Neural cell (in vitro differentiated cells): ENCODE measurements around the gene NANOS1. TPM values are rescaled to one million over a fixed set of nuclear protein-coding genes. Genes with fewer than 3 reads are reported as not detected.

ENCODE experiments used
- H2AFZ ChIP-seq: fragments of 200-600, 300-800 bp; sonication (generic), shearing (Covaris generic); 2 replicates; pipeline ENCODE4 v1.6.0; 2014; ENCODE audit warnings: low read depth, mild to moderate bottlenecking, antibody characterized with exemption, low read length, moderate library complexity
- H3F3A ChIP-seq: fragments of 200-600 bp; shearing (Covaris generic); 2 replicates; pipeline ENCODE4 v1.6.1; 2016; ENCODE audit warnings: mild to moderate bottlenecking, moderate library complexity, mixed read lengths, antibody characterized with exemption, low read length; ENCODE audit not compliant: insufficient read depth, poor library complexity, severe bottlenecking
- H3K27ac ChIP-seq: fragments of 200-600, 300-800 bp; sonication (generic), shearing (Covaris generic); 2 replicates; pipeline ENCODE4 v1.5.1; 2014; ENCODE audit warnings: mild to moderate bottlenecking, low read length, moderate library complexity
- H3K27me3 ChIP-seq: fragments of 300-800, 200-600 bp; sonication (generic), shearing (Covaris generic); 2 replicates; pipeline ENCODE4 v1.6.0; 2014; ENCODE audit warnings: mild to moderate bottlenecking, low read depth, low read length, moderate library complexity; ENCODE audit not compliant: insufficient read depth
- H3K36me3 ChIP-seq: fragments of 300-800, 200-600 bp; sonication (generic), shearing (Covaris generic); 2 replicates; pipeline ENCODE4 v1.5.1; 2014; ENCODE audit warnings: mild to moderate bottlenecking, antibody characterized with exemption, low read length, moderate library complexity; ENCODE audit not compliant: insufficient read depth
- H3K4me2 ChIP-seq: fragments of 300-800, 200-600 bp; sonication (generic), shearing (Covaris generic); 2 replicates; pipeline ENCODE4 v1.6.0; 2014; ENCODE audit warnings: mild to moderate bottlenecking, low read length
- H3K4me3 ChIP-seq: fragments of 300-800, 200-600 bp; sonication (generic), shearing (Covaris generic); 2 replicates; pipeline ENCODE4 v1.5.1; 2014; ENCODE audit warnings: mild to moderate bottlenecking, low read length, moderate library complexity
- H3K79me2 ChIP-seq: fragments of 200-600 bp; shearing (Covaris generic); replicated peaks from 2 replicates; pipeline ENCODE4 v1.6.0; 2014; ENCODE audit warnings: mild to moderate bottlenecking, low read length, moderate library complexity; ENCODE audit not compliant: insufficient read depth
- H3K9ac ChIP-seq: fragments of 300-800, 200-600 bp; sonication (generic), shearing (Covaris generic); 2 replicates; pipeline ENCODE4 v1.6.1; 2016; ENCODE audit warnings: mild to moderate bottlenecking, low read length, mixed read lengths
- H3K9me2 ChIP-seq: fragments of 200-600 bp; shearing (Covaris generic); 2 replicates; pipeline ENCODE4 v1.6.1; 2016; ENCODE audit warnings: mild to moderate bottlenecking, low read length, mixed read lengths; ENCODE audit not compliant: insufficient read depth
- H3K9me3 ChIP-seq: fragments of 200-600, 300-800 bp; sonication (generic), shearing (Covaris generic); 2 replicates; pipeline ENCODE4 v1.6.1; 2016; ENCODE audit warnings: mild to moderate bottlenecking, mixed run types, low read length, moderate library complexity, mixed read lengths
- H4K20me1 ChIP-seq: fragments of 200-600 bp; shearing (Covaris generic); 2 replicates; pipeline ENCODE4 v1.6.1; 2016; ENCODE audit warnings: mild to moderate bottlenecking, mixed run types; ENCODE audit not compliant: insufficient read depth
- CTCF ChIP-seq: fragments of 450-650 bp; IDR thresholded peaks from 2 replicates; pipeline ENCODE4 v1.5.1; 2014; ENCODE audit warnings: antibody characterized with exemption, mild to moderate bottlenecking, moderate library complexity; ENCODE audit not compliant: poor library complexity, severe bottlenecking
- EP300 ChIP-seq: fragments of 450-650 bp; conservative IDR thresholded peaks from 2 replicates; pipeline ENCODE4 v1.6.1; 2014; ENCODE audit warnings: antibody characterized with exemption, mild to moderate bottlenecking, moderate library complexity; ENCODE audit not compliant: poor library complexity, severe bottlenecking
- EZH2 ChIP-seq: fragments of 200-600, 300-800 bp; shearing (Covaris generic), sonication (generic); IDR thresholded peaks from 2 replicates; pipeline ENCODE4 v1.6.1; 2014; ENCODE audit warnings: antibody characterized with exemption, low read length, borderline replicate concordance, mild to moderate bottlenecking; ENCODE audit not compliant: insufficient read depth, poor library complexity, severe bottlenecking
- MXI1 ChIP-seq: fragments of 450-650 bp; conservative IDR thresholded peaks from 2 replicates; pipeline ENCODE4 v1.6.1; 2014; ENCODE audit warnings: antibody characterized with exemption, mild to moderate bottlenecking; ENCODE audit not compliant: poor library complexity, severe bottlenecking
- POLR2AphosphoS5 ChIP-seq: IDR thresholded peaks from 2 replicates; pipeline ENCODE4 v1.6.1; 2012
- RAD21 ChIP-seq: fragments of 450-650 bp; conservative IDR thresholded peaks from 2 replicates; pipeline ENCODE4 v1.6.1; 2014; ENCODE audit warnings: antibody characterized with exemption, mild to moderate bottlenecking, moderate library complexity
- REST ChIP-seq: IDR thresholded peaks from 2 replicates; pipeline ENCODE4 v1.6.1; 2012; ENCODE audit warnings: borderline replicate concordance
- SMC3 ChIP-seq: fragments of 450-650 bp; conservative IDR thresholded peaks from 2 replicates; pipeline ENCODE4 v1.6.1; 2014; ENCODE audit warnings: antibody characterized with exemption, mild to moderate bottlenecking, moderate library complexity; ENCODE audit not compliant: poor library complexity
- TAF1 ChIP-seq: IDR thresholded peaks from 2 replicates; pipeline ENCODE4 v1.6.1; 2012; ENCODE audit warnings: low read depth
- polyA plus RNA-seq: library from polyadenylated mRNA; depleted of rRNA; stranded (reverse); fragments of >200 nt; gene quantifications from 2 replicates; pipeline ENCODE4 v1.2.3, GENCODE V29; 2014
- small RNA-seq, 3 experiments: library from RNA; depleted of rRNA; stranded (forward); fragments of <200 nt; gene quantifications; one replicate each; pipeline ENCODE3, GENCODE V24; 2012

Gene NANOS1
- polyA plus RNA-seq, 1 donor from 2014 or later, result 29.1 TPM

GRCh38 chr10:119080521-119081259 lies 51.2 kb downstream of the NANOS1 start, which contains the start of gene EIF3A:
Gene EIF3A (minus strand): TSS chr10:119080817. CDS start chr10:119080676, 141 bp downstream.
- peak within 1 kb of the TSS; percentile 90 for H3K27ac ChIP-seq
- peaks cover 46% of the 10 kb centered on the region for H3K79me2 ChIP-seq
- H3K9me3 ChIP-seq, result no peaks in the 10 kb centered on the region
- peak within 1 kb of the TSS; percentile 94 for H3K4me2 ChIP-seq
- H4K20me1 ChIP-seq, result no peaks in the 10 kb centered on the region
- H3K9ac ChIP-seq, result peak within 1 kb of the TSS; percentile 96
- peak within 1 kb of the TSS; percentile 91 for H2AFZ ChIP-seq
- no peaks in the 10 kb centered on the region for H3K27me3 ChIP-seq
- no peaks in the 10 kb centered on the region for H3K9me2 ChIP-seq
- H3K36me3 ChIP-seq, result no peaks in the 10 kb centered on the region
- TF ChIP-seq RAD21, result peak; percentile 13
- TF ChIP-seq EZH2, result no peak
- peak; percentile 97 for TF ChIP-seq REST
- TF ChIP-seq EP300, result peak; percentile 35
- TF ChIP-seq TAF1, result peak; percentile 98
- TF ChIP-seq SMC3, result no peak
- TF ChIP-seq MXI1, result peak; percentile 90
- no peak for TF ChIP-seq CTCF
- peak; percentile 94 for TF ChIP-seq POLR2AphosphoS5
- no peaks in the 10 kb centered on the region for H3F3A ChIP-seq
- H3K4me3 ChIP-seq, result peak within 1 kb of the TSS; percentile 99

Small RNA genes lying within 50 kb of the gene (small RNA-seq; reads per million reads assigned to genes)
- 0 reads per million in 3 experiments for gene RF00413
- gene SNORA19, result 0 to 5.5 (median 0.03) reads per million in 3 experiments

Other genes with a start within 250 kb of the NANOS1 start
- 37.3 and 38.6 TPM in 2 replicates for gene EIF3A, start 51.1 kb downstream of the NANOS1 start, polyA plus RNA-seq
- 81.6 and 83.3 TPM in 2 replicates for gene DENND10, start 74.4 kb downstream of the NANOS1 start, polyA plus RNA-seq
- 21.7 and 23.7 TPM in 2 replicates for gene SFXN4, start 136.0 kb downstream of the NANOS1 start, polyA plus RNA-seq
- gene PRDX3, start 149.1 kb downstream of the NANOS1 start, polyA plus RNA-seq, result 234 and 258 TPM in 2 replicates
- gene GRK5, start 177.9 kb downstream of the NANOS1 start, polyA plus RNA-seq, result 26.1 and 34.9 TPM in 2 replicates